ENCODE results near the gene PDCD5. TPM values are rescaled to one million over a fixed set of nuclear protein-coding genes. Genes with fewer than 3 reads are reported as not detected.
A peak's percentile ranks its signal among the peaks of the same experiment; 100 is the strongest.
"Not testable (repeated sequence)": the region's sequence is repeated elsewhere in the genome, so short reads cannot be mapped to it uniquely, and the experiment has no call there.

The PDCD5 gene
- total and polyA plus RNA-seq, 10 donors, result 41.6 to 95.9 (median 54.1) TPM

- DNase-seq, result no peak
- TF ChIP-seq CTCF (IDR thresholded peaks at IDR 0.05 in 8 of 11, conservative IDR thresholded peaks at IDR 0.05 in 3 of 11) (no peak), POLR2AphosphoS5 (IDR thresholded peaks at IDR 0.05) (no peak)
- H3K4me1 ChIP-seq, result no peaks in the 10 kb centered on the region
- no peak overlapping the region for H3K4me3 ChIP-seq
- peaks cover 0 to 33% (median 9%) of the 10 kb centered on the region in 7 donors for H3K27me3 ChIP-seq (replicated peaks in 1 of 7)
- intact Hi-C loops (cut with DNase I; ENCODE audit: low total_unique reads), result no loop called here
- WGBS, 5 donors, result 66 to 90% (median 82%) methylated on average over 3 of the region's 3 CpGs
- no peak overlapping the region for H3K27ac ChIP-seq
- H3K9me3 ChIP-seq, result no peaks in the 10 kb centered on the region
- no peaks in the 10 kb centered on the region for H3K36me3 ChIP-seq
Observed at GRCh38 chr19:32573492-32573794, 7.5 kb upstream of the PDCD5 start.

GRCh38 chr19:32576790-32577189 is 4.2 kb upstream of the PDCD5 start:
- no peaks in the 10 kb centered on the region for H3K9me3 ChIP-seq
- H3K4me1 ChIP-seq, result peaks cover under 1 to 13% (median 3%) of the 10 kb centered on the region in 6 donors
- no peak overlapping the region for H3K27ac ChIP-seq
- 71 to 91% (median 81%) methylated on average over 1 of the region's 1 CpG for WGBS, 5 donors
- no peak for DNase-seq
- no peaks in the 10 kb centered on the region for H3K36me3 ChIP-seq
- H3K27me3 ChIP-seq (replicated peaks in 1 of 7), result peaks cover 0 to under 1% (median 0%) of the 10 kb centered on the region in 7 donors
- intact Hi-C loops (cut with DNase I; ENCODE audit: low total_unique reads), result no loop called here
- no peak overlapping the region for H3K4me3 ChIP-seq
- TF ChIP-seq POLR2A (IDR thresholded peaks at IDR 0.05), result no peak

GRCh38 chr19:32580353-32580900 is 563 bp upstream of the PDCD5 start:
- Histone ChIP-seq H3K27me3 (replicated peaks in 1 of 7) (no peaks in the 10 kb centered on the region), H3K27ac (peak overlapping the region; percentile 50 to 94 (median 88)), H3K9me3 (no peaks in the 10 kb centered on the region), H3K4me1 (peaks cover 8 to 38% (median 14%) of the 10 kb centered on the region in 6 donors), H3K4me3 (peak overlapping the region; percentile 58 to 97 (median 85)), H3K36me3 (peaks cover 0 to 28% (median 6%) of the 10 kb centered on the region in 6 donors)
- intact Hi-C loops (cut with DNase I; ENCODE audit: low total_unique reads), result no loop called here
- WGBS, 5 donors, result 18 to 22% (median 21%) methylated on average over 22 of the region's 22 CpGs
- TF ChIP-seq POLR2A (IDR thresholded peaks at IDR 0.05) (no peak), POLR2AphosphoS5 (IDR thresholded peaks at IDR 0.05) (no peak), CTCF (IDR thresholded peaks at IDR 0.05 in 8 of 11, conservative IDR thresholded peaks at IDR 0.05 in 3 of 11) (no peak)
- no peak for DNase-seq

GRCh38 chr19:32581705-32582179 is 752 bp downstream of the PDCD5 start:
- Histone ChIP-seq H3K36me3 (peaks cover 0 to 42% (median 18%) of the 10 kb centered on the region in 6 donors), H3K9me3 (no peaks in the 10 kb centered on the region), H3K4me1 (peaks cover 8 to 38% (median 14%) of the 10 kb centered on the region in 6 donors), H3K27me3 (replicated peaks in 1 of 7) (no peaks in the 10 kb centered on the region), H3K4me3 (peak overlapping the region; percentile 58 to 97 (median 85)), H3K27ac (peak overlapping the region; percentile 50 to 94 (median 88))
- no peak for DNase-seq
- intact Hi-C loops (cut with DNase I; ENCODE audit: low total_unique reads), result no loop called here
- TF ChIP-seq CTCF (IDR thresholded peaks at IDR 0.05 in 8 of 11, conservative IDR thresholded peaks at IDR 0.05 in 3 of 11), result no peak
- no peak for TF ChIP-seq POLR2A (IDR thresholded peaks at IDR 0.05)
- no peak for TF ChIP-seq POLR2AphosphoS5 (IDR thresholded peaks at IDR 0.05)
- 1 to 4% (median 3%) methylated on average over 25 to 27 of the region's 27 CpGs for WGBS, 5 donors

- WGBS, 5 donors, result 81 to 97% (median 91%) methylated on average over 6 of the region's 8 CpGs
- Histone ChIP-seq H3K4me1 (peaks cover 0 to 13% (median 1%) of the 10 kb centered on the region in 6 donors), H3K36me3 (peaks cover 0 to 63% (median 20%) of the 10 kb centered on the region in 6 donors)
- H3K27me3 ChIP-seq (replicated peaks in 1 of 7); H3K4me3 ChIP-seq; DNase-seq; intact Hi-C loops (cut with DNase I; ENCODE audit: low total_unique reads); H3K9me3 ChIP-seq; H3K27ac ChIP-seq: not testable (repeated sequence)
Observed at GRCh38 chr19:32587747-32588504, 6.9 kb downstream of the PDCD5 start.
